Kidney (tissue), 14 donors: ENCODE measurements around the gene SWT1. TPM values are rescaled to one million over a fixed set of nuclear protein-coding genes. Genes with fewer than 3 reads are reported as not detected.

Source experiments
- DNase-seq, 5 donors: peaks; one replicate each; pipeline ENCODE4 v3.0.0-alpha.2; 2013 to 2020
- FAIRE-seq: peaks from 2 replicates; lab custom pipeline; 2012; peaks lifted over from hg19 to GRCh38; lab: Jason Lieb, UNC
- H3K27ac ChIP-seq, 2 donors: one replicate each; pipeline ENCODE4 v1.7.0; 2013; ENCODE audit warnings: low read depth in 2 of 2, low read length in 2 of 2, inconsistent platforms in 1 of 2
- H3K27me3 ChIP-seq: one replicate; pipeline ENCODE4 v1.7.1; 2013; ENCODE audit warnings: low read length, inconsistent platforms; ENCODE audit not compliant: control insufficient read depth, insufficient read depth
- H3K36me3 ChIP-seq, 3 donors: one replicate each; pipeline versions ENCODE4 v1.7.0 to v1.7.1; 2013; ENCODE audit warnings: low read length in 3 of 3, control low read depth in 1 of 3, inconsistent platforms in 1 of 3; ENCODE audit not compliant: insufficient read depth in 3 of 3, control insufficient read depth in 2 of 3
- H3K4me1 ChIP-seq, 3 donors: one replicate each; pipeline versions ENCODE4 v1.7.0 to v1.7.1; 2013; ENCODE audit warnings: low read length in 3 of 3, inconsistent platforms in 1 of 3, low read depth in 1 of 3; ENCODE audit not compliant: control insufficient read depth in 2 of 3, insufficient read depth in 2 of 3
- H3K4me3 ChIP-seq, 3 donors: one replicate each; pipeline versions ENCODE4 v1.7.0 to v1.8.1; 2013; ENCODE audit warnings: low read length in 3 of 3, control low read depth in 1 of 3, inconsistent platforms in 1 of 3
- H3K9ac ChIP-seq, 3 donors: one replicate each; pipeline versions ENCODE4 v1.7.0 to v1.7.1; 2013; ENCODE audit warnings: low read length in 3 of 3, control low read depth in 1 of 3, inconsistent platforms in 1 of 3
- H3K9me3 ChIP-seq, 3 donors: one replicate each; pipeline versions ENCODE4 v1.7.0 to v1.7.1; 2013; ENCODE audit warnings: low read length in 3 of 3, control low read depth in 1 of 3, inconsistent platforms in 1 of 3; ENCODE audit not compliant: control insufficient read depth in 2 of 3, insufficient read depth in 1 of 3
- CTCF ChIP-seq: IDR thresholded peaks from 3 replicates; pipeline ENCODE4 v1.5.1; 2012; ENCODE audit warnings: mild to moderate bottlenecking, moderate library complexity, borderline replicate concordance; ENCODE audit not compliant: insufficient read depth; ENCODE audit errors: extremely low read depth
- intact Hi-C: fragments of 100-400 bp; cut with DNase I; formaldehyde crosslinking; loops from one replicate; pipeline ENCODE4 v1.11.1; 2022
- polyA plus RNA-seq: library from polyadenylated mRNA; stranded (reverse); fragments of 350-450 nt; fragmentation: Illumina TruSeq; extraction: RNeasy Lipid Tissue Mini Kit (QIAGEN cat#74804); gene quantifications from one replicate; pipeline ENCODE4 v1.2.3, GENCODE V29; 2014; ENCODE audit warnings: low read depth, low replicate concordance; ENCODE audit not compliant: insufficient read depth
- total RNA-seq: library from RNA; stranded (reverse); fragmentation: NEBNext Ultra II Directional; extraction: Animal tissue kit (Norgen Biotek cat#: 25700); gene quantifications from one replicate; pipeline ENCODE4 v1.2.1, GENCODE V29; 2021
- donor health status: control.
- donor health status: control.
- donor health status: control.
- donor health status: control.
- donor health status: control.
- donor health status: DM: yes; HTN: yes; CAD: no.
- donor health status: Normal renal cell carcinoma (clear cell type).

SWT1 gene
- total and polyA plus RNA-seq, 2 donors from 2014 or later: 2.9 to 6.5 TPM

- FAIRE-seq (no peak), DNase-seq (no peak)
- H3K4me1 ChIP-seq: no peaks in the 10 kb centered on the region
- no peak overlapping the region for H3K4me3 ChIP-seq
- no peak for TF ChIP-seq CTCF
- intact Hi-C loops: no loop called here
- H3K9me3 ChIP-seq: no peaks in the 10 kb centered on the region
- no peak overlapping the region for H3K27ac ChIP-seq
- no peaks in the 10 kb centered on the region for H3K27me3 ChIP-seq
- peaks cover 8 to 61% (median 24%) of the 10 kb centered on the region in 3 donors for H3K36me3 ChIP-seq
- no peak overlapping the region for H3K9ac ChIP-seq
Observed at GRCh38 chr1:185295091-185295490, 138.1 kb downstream of the SWT1 start.

GRCh38 chr1:185297982-185298381 lies 141.0 kb downstream of the SWT1 start:
- Histone ChIP-seq H3K27ac (no peak overlapping the region), H3K36me3 (peaks cover 13 to 86% (median 38%) of the 10 kb centered on the region in 3 donors), H3K9me3 (no peaks in the 10 kb centered on the region), H3K4me3 (no peak overlapping the region), H3K27me3 (no peaks in the 10 kb centered on the region), H3K9ac (no peak overlapping the region), H3K4me1 (peaks cover 0 to 3% (median 0%) of the 10 kb centered on the region in 3 donors)
- DNase-seq (no peak), FAIRE-seq (no peak)
- TF ChIP-seq CTCF: no peak
- intact Hi-C loops: no loop called here

DNA sequence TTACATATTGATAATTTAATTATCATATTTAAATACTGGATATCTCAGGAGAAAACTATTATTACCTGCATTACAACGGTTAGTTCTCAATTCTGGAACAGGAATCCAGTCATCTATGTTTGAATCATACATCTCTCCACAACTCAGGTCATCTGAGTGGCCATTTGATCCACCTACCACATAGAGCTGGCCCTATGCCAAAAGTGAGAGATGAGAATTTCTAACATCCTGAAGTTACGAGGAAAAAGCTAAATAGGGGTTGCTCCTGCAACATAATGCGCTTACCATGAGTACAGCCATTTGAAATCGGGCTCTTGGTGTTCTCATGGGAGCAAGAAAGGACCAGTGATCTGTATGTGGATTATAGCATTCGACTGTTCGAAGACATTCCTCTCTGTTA lies 143.2 kb downstream of the SWT1 start:
- TF ChIP-seq CTCF: no peak
- DNase-seq (no peak), FAIRE-seq (no peak)
- Histone ChIP-seq H3K27me3 (no peaks in the 10 kb centered on the region), H3K9me3 (no peaks in the 10 kb centered on the region), H3K27ac (no peak overlapping the region), H3K9ac (no peak overlapping the region), H3K4me3 (no peak overlapping the region), H3K36me3 (peaks cover 10 to 90% (median 44%) of the 10 kb centered on the region in 3 donors), H3K4me1 (peaks cover 0 to 3% (median 0%) of the 10 kb centered on the region in 3 donors)
- intact Hi-C loops: no loop called here

DNA sequence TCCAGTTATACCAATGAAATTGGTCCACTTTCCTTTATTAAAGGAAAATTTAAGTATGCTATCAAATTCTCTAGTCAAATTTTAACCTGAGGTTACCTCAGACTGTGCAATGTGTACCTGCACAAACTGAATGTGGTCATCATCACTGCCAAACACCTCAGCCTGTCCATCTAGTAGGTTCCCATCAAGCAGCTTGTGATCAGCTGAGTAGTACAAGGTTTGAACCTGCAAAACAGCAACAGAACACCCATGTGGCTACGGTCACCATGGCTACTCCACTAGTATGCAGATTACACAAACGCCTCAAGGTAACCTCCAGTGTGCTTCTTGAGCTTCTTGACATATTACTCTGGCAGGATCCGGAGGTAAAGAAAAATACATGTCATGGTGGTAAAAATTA lies 148.5 kb downstream of the SWT1 start:
- Histone ChIP-seq H3K27ac (no peak overlapping the region), H3K4me3 (no peak overlapping the region), H3K4me1 (peaks cover 3% of the 10 kb centered on the region in 3 donors), H3K36me3 (peaks cover 13 to 75% (median 45%) of the 10 kb centered on the region in 3 donors), H3K9ac (no peak overlapping the region), H3K9me3 (no peaks in the 10 kb centered on the region), H3K27me3 (no peaks in the 10 kb centered on the region)
- TF ChIP-seq CTCF: no peak
- no peak for DNase-seq
- intact Hi-C loops: no loop called here
- no peak for FAIRE-seq
